Transverse colon (tissue), 1 donor: ENCODE measurements around the gene TBL1Y.

ENCODE experiments used
- EP300 ChIP-seq: sonication (generic); formaldehyde crosslinking; IDR thresholded peaks from one replicate; pipeline ENCODE4 v1.6.1; 2017; ENCODE audit warnings: antibody characterized with exemption, low read depth
- POLR2A ChIP-seq: fragments of 450-650 bp; IDR thresholded peaks from one replicate; pipeline ENCODE4 v1.6.1; 2016; ENCODE audit warnings: antibody characterized with exemption, mild to moderate bottlenecking, moderate library complexity

GRCh38 chrY:6972271-6972887, 61.9 kb downstream of the TBL1Y start:
- TF ChIP-seq EP300 (no peak), POLR2A (no peak)
